SIG-M5 treated with dmso at 0.1 percent for 504 hours (cell line): ENCODE data around the gene KIF25.

Experiments
- DNase-seq: peaks from one replicate; lab custom pipeline; 2025; ENCODE audit not compliant: unreplicated experiment; lab: John Stamatoyannopoulos, UW

Gene KIF25

DNA sequence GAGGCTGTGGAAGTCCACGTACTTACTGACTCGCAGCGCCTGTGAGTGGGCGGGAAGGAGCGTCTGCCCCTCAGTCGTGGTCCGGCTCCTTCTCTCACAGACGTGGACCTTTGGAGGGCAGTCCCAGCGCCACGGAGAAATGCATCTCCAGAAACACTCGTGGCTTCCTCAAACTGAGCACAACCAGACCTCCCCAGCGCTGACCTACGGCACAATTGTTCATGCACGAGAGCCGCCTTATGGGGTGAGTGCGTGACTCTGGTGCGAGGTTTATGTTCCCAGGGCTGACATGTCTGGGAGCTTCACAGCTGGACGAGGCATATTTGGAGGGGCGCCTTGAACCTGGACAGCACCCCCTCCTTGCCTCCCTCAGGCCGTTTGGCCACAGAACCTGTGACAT, 51.8 kb downstream of the KIF25 start:
- no peak for DNase-seq

DNA sequence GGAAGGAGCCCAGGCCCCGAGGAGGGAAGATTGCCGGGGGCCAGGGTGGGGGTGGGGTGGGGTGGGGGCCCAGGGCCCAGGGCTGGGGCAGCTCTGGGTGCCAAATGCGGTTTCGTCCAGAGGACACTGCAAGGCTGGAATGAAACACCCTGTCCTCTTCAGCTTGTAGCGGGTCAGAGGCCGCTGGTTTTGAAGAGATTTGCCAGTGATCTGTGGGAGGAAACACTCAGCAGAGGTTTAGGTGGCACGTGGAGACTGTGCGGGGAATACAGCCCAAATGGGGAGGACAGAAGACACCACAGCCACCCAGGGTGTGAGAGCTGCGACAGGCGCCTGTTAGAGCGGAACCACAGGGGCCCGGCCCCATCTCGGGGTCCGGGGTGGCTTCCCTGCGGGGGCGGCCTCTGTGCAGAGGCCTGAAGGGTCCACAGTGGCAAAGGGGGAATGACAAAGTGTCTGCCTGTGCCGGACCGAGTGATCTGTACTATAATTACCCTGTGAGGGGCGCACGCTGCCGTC, 52.3 kb downstream of the KIF25 start:
- no peak for DNase-seq

DNA sequence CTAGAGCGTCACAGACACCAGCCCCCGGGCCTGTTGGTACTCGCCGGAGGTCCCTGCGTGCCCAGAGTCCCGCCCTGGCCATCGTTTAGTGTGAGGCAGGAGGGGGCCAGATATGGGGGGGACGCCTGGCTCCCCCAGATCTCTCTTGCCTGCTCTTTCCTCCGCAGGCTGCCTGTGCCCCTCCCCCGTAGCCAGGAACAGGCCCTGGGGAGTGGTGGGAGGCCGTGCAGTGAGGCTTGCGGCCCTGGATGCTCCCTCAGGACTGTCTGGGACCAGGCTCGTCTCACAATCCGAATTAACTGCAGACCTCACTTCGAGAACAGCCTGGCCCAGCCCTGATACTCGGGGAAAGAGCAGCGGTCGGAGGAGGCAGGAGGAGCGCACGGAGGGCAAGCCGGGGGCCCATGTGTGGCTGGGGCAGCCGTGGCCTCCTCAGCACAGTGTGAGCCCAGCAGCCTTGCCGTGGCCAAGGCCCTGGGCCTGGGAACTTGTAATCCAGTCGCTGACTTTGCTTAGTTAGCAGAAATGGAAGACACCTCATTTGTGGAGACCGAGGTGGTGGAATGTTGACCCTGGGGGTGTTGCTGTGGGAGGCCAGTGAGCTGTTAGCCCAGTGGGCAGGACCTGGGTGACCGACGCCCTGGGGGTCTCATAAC, 52.9 kb downstream of the KIF25 start:
- DNase-seq: no peak

DNA sequence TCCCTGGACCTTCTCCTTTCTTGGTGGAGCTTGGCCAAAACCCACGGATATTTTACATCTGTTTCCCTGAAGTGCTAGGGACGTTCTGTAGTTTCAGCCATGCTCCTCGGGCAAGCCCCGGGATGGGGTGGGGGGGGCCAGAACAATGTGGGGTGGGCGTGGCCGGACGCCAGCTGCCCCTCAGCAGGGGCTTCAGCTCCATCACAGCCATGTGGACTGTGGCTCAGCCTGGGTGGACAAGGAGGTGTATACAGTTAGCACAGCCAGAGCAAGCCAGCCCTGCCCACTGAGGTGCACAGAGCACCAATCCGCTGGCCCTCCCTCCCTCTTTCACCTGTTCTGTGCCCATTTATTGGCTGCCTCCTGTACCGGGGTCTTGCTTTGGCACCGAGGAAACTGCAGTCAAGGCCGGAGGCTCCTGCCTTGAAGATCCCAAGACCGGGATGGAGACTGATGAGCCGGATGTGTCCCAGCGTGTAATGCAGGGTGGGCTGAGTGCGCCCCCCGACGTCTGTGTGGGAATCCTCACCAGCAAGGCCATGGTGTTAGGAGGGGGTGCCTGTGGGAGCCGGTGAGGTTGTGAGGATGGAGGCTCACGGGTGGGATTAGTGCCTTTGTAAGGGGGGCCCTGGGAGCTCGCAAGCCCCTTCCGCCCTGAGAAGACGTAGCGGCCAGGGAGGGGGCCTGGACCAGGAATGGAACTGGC, 53.6 kb downstream of the KIF25 start:
- no peak for DNase-seq

DNA sequence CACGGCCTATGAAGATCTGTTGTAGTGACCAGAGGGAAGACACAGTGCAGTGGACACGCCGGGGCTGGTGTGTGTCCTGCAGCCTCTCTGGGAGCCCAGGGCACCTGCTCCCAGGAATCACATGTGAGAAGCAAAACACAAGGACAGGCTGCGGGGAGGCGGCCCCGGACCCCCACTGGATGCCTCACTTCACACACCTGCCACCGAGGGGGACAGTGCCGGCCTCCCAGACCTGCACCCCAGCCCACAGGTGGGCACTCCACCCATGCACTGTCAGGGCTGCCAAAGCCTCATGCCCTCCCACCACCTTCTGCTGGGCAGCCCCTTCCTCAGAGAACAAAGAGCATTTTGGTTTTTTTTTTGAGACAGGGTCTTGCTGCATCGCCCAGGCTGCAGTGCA, 54.2 kb downstream of the KIF25 start:
- no peak for DNase-seq

DNA sequence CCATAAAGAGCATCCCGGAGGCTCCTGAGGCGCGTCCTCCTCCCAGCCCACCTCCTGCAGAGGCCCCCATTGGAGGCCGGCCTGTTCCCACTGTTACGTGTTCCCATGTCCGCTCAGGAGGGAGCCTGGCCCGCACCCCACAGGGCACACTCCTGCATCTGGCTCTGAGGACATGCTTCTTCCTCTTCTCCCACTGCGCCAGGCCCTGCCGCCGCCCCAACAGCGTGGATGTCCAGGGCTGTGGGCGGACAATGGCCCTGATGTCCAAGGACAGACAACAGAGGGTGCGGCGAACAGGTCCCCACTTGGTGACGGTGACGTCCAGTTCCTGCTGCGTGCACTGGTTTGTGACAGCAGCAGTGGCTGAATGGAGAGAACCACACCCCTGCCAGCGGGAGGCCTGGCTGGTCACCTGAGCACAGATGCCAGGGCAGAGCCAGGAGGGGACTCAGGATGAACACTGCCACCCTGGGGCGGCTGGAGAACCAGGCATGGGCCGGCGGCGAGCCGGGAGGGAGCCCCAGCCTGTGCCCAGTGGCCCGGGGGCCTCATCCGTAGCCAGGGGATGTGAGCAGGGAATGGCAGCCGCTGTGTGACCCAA, 54.9 kb downstream of the KIF25 start:
- no peak for DNase-seq

DNA sequence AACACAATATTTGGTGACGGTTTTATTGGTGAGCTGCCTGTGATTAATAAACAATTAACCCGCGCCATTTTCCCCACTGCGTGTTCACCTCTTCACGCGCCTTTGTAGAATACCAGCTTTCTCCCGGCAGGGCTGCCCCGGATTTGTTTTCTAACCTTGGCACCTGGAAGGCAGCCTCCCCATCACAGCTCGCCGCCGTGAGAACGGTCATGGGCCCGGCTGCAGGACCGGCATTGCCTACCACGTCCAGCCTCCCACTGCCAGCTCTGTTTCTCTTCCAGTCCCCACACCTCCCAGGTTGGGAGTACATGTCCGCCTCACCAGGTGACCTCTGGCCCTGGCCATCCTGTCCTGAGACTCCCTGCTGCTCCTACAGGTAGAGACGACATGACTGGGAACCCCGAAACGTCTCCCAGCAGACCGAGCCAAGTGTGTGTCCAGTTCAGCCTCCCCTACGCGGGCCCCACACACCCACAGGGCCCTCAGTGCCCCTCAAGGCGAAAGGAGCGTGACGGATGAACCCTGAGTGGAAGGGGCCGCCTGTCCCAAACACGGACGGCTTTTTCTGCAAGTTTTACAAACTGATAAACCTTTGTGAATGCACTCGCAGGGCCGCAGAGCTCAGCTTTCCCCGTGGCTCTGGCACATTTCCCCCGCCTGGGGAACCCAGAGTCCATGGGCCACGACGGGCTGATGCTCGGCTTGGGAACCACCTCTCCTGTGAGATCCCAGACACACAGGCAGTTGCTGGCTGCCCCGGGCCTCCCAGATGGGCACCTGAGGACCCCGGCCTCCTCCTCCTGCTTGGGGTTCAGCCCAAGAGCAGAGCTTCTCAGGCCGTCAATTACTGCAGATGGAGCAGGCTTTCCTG, 55.9 kb downstream of the KIF25 start:
- no peak for DNase-seq

DNA sequence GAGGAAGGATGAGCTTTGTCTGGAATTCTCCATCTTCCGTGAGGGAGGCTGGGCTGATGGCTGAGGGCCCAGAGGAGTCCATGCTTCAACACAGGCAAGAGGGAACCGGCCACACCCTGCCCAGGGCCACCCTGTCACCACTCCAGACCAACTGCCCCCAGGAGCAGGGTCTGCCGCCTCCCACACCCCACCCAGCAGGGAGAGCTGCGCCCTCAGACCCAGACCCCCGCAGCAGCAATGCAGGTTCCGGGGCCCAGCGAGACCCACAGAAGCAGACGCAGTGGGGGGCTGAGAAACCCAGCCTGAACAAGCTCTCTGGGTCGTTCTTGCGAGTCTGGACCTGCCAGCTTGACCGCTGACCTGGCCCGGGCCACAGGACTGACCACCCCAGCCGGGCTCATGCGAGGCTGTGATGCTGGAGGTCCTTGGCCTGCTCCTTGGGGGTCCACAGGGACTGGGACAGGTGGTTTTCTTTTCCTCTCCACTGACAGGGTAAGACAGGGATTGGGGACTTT, 56.5 kb downstream of the KIF25 start:
- DNase-seq: no peak

DNA sequence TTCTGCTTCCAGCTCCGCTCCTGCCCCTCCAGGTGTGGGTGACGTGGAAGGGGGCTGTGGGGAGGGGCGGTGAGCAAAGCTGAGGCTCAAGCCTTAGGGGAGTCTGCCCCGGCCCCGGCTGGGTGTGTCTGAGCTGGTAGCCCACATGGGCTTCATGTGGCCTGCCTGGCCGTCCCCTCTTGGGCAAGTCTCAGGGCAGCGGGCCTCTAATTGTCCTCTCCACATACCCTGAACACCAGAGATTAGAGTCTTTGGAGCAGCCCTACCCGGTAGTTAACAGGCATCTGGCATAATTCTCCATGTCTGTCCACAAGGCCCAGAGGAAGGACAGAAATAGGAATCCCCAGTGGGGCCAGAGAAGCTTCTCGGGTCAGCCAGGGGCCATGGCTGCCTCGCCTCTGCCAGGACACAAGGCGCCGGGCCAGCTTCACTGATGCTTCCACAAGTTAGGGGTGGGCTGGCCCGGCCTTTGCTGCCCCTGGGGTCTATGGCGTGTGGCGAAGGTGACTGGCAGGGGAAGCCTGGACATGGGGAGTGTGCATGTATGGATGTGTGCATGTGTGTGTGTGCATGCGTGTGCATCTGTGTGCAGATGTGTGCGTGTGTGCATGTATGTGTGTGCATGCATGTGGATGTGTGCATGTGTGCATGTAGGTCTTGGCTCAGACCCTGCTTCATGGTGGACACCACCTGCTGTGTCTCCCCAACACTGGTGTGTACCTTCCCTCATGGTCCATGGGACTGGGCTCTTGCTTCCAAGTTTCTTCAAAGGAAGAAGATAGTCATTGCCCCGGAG, 57.5 kb downstream of the KIF25 start:
- no peak for DNase-seq

DNA sequence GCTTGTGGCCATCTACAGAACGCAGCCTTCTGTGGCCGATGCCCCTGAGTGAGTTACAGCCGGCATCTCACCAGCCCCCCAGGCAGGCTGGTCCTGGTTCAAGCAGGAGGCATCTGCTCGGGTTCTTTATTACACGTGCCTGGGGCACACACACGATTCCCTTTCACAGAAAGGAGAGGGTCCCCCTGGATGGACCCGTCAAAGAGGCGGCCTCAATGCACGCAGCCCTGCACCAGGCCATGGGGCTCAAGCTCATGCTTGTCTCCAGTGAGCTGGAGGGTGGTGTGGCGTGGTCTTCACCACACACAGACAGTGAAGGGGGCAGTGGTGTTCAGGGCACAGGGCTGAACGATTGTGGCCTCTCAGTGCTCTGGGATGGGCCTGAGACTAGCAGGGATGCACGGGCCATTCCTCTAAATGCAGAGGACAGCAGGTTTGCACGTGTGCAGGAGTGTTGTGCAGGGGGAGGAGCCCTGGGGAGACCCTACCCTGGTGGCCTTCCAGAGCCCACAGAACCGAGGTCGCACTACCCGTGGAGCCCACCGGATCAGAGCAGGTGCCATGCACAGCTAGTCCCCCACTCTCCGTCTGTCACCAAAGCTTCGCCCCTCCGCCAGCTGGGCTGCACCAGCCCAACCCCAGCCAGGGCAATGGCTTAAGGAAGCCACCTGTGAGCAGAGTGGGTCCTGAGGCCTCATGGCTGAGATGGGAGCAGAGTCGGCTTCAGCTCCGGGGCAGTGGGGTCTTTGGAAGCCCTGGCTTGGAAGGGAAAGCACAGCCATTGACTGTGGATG, 58.4 kb downstream of the KIF25 start:
- no peak for DNase-seq

DNA sequence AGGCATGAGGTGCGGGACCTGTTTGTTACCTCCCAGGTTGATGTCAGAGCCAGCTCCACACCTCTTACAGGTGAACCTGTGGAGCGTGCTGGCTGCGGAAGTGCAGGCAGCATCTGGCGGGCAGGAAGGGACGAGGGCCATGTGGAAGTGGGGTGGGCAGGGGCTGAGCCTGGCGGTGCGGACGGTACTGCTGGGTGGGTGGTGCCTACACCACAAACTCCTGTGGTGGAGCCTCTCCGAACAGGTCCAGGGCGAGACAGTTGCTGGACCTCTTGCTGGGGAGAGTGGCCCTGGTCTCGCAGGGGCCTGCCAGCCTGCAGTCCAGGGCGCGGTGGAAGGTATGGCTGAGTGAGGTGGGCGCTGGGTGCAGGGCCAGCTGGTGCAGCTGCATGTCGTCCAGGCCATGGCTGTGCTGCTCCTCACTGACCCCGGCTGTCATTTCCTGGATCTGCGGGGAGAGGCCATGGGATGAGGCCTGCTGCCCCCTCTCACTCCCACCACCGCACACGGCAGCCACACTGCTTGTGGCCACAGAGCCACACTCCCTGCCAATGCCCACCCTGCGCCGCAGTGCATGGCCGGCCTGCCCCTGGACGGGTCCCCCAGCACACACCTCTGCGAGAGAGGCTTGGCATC, 59.5 kb downstream of the KIF25 start:
- no peak for DNase-seq

DNA sequence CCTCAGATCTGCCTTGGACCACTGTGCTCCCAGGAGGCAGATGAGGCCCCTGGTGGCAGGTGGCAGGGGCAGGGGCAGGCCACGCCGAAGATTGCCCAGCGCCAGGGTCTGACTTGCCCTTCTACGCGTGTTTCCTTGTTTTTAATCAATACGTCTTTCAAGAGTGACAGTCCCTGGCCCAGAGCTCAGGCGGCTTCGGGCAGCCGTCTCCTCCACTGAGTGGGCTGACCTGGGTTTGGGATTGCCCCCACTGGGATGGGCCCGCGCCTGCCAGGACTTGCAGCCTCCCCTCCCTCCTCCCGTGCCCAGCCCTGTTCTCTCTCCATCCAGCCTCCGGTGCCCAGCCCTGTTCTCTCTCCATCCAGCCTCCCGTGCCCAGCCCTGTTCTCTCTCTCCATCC, 60.4 kb downstream of the KIF25 start:
- no peak for DNase-seq

DNA sequence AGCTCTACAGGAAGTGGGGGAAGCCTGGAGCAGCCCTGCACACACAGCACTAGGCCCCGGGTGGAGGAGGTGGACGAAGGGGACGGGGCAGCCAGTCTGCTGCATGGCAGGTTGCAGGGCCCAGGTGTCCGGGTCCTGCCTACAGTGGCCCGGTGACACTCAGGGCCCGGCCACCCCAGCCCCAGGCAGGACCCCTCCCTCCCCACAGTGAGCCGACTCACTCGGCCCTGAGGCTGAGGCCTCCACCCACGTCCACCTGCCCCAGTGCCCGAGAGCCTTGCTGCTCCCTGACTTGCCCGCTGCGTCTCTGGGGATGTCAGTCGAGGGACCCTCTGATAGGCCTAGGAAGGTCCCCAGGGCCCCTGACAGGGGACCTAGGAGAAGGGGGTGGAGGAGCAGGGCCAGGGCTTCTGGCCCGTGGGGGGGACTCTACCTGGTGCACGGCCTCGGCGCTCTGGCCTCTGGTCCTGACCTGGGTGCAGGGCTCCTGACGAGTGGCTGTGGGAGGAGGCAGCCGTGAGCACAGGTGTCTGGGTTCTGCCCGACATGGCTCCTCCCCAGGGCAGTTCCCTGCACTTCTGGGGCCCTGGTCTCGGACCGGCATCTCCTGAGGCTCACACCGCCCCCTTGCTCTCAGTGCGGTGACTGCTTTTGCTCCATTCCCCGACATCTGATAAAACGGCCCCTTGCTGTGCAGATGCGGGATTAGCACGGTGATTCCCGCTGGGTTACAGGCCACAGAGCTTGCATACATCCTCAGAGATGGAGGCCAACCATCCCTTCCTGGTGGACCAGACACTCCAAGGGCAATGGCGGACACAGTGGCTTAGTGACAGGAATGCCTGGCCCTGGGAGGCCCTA, 61.5 kb downstream of the KIF25 start:
- DNase-seq: no peak

DNA sequence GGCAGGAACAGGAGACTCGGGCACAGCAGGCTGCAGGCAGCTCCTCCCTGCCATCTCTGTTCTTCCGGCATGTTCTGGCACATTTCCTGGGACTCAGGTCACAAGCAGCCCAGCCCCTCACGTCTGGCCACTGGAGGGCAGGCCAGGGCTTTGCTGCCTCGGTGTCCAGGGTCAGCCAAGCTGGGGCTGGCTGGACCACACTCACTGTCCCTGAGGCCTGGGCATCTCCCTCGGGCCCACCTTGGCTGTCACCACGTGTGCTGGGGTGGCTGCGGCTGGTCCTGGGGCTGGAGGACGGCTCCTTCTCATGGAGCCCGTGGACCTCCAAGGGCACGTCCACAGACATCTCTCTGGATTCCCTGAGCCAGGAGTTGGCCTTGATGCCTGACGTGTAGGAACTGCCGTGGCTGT, 63.1 kb downstream of the KIF25 start:
- DNase-seq: no peak

DNA sequence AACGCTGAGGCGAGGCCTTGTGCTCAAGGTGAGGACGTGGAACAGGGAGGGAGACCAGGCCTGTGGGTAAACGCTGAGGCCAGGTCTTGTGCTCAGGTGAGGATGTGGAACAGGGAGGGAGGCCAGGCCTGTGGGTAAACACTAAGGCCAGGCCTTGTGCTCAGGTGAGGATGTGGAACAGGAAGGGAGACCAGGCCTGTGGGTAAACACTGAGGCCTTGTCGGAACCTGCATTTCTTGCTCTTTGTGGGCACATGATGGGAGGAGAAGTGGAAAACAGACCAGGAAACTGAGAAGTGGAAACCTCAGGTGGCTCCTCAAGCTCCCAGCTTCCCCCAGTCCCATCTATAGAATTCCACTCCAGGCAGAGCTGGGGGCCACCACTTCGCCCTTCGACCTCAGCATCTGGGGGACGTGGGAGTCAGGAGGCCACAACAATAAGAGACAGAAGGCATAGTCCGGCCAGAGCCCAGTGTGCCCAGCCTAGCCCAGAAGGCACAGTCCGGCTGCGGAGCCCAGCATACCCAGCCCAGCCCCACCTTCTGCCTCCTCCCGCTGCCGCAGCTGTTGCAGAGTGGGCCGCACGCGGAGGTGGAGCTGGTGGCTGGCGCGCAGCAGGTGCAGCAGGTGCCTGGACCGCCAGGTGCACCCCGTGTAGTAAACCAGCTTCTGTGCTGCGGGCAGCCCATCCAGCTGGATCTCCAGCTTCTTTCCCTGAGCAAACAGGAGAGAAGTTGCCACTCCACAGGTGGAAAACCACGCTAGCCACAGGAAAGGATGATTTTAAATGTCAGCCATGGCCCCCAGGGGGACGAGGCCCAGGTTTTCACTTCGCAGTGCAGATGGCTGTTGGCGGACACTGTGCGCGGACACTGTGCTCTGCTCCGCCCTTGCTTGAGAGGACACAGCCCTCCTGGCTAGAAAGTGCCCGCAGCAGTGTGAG, 64.1 kb downstream of the KIF25 start:
- no peak for DNase-seq

DNA sequence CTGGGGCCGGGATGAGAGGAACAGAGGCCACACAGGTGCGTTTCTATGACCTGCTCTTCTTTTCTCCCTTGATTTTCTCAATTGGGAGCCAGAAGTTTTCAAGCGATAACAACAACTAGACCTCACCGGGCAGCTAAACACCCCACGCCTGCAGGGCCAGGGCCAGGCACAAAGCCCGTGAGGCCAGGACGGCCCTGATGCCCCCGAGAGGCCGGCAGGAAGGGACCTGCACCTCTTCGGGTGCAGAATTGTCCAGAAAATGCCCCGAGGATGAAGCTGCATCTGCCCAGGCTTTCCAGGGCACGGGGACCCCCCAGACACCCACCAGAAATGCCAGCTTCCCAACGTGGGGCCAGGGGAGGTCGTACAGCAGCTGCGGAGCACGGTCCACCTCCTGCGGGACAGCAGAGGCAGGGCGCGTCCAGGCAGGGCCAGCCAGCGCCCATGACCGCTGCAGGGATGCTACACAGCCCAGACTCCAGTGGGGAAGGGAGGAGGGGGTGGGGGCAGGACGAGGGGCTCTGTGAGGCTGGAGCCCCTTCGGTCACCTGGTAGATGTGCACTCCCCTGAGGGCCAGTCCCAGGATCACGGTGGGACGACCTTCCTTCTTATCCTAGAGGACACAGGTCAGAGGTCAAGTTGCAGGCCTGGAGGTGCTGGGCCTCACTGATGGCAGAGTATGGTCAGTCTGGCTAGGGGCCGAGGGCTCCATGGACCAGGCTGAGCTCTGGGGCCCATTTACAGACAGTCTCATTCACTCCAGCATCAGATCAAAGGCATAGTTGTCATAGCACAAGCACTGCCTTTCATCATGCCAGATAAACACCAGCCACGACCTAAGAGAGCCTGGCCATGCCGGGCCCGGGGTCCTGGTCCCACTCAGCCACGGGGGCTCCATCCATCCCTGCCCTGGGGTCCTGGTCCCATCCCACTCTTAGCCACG, 65.1 kb downstream of the KIF25 start:
- no peak for DNase-seq
